Sigmoid colon (tissue), 4 donors: ENCODE data around the gene RNF144B.

Source experiments
- POLR2A ChIP-seq, 2 donors: fragments of 450-650 bp; IDR thresholded peaks; one replicate each; pipeline ENCODE4 v1.6.1; 2016; ENCODE audit warnings: antibody characterized with exemption in 2 of 2, mild to moderate bottlenecking in 2 of 2, moderate library complexity in 2 of 2
- POLR2AphosphoS5 ChIP-seq, 4 donors: sonication (generic); formaldehyde crosslinking; IDR thresholded peaks; one replicate each; pipeline ENCODE4 v1.6.1; 2017; ENCODE audit warnings: antibody characterized with exemption in 4 of 4

- no peak for TF ChIP-seq POLR2A (IDR thresholded peaks at IDR 0.05)
- no peak for TF ChIP-seq POLR2AphosphoS5 (IDR thresholded peaks at IDR 0.05)
Observed at GRCh38 chr6:18380851-18381250, 6.3 kb upstream of the RNF144B start.
